ENCODE measurements around the gene STAU1. TPM values are rescaled to one million over a fixed set of nuclear protein-coding genes. Genes with fewer than 3 reads are reported as not detected.
"Not testable (repeated sequence)": the region's sequence is repeated elsewhere in the genome, so short reads cannot be mapped to it uniquely, and the experiment has no call there.

Gene STAU1
- total and polyA plus RNA-seq, 7 donors: 51.9 to 110 (median 82.8) TPM

- TF ChIP-seq POLR2A (IDR thresholded peaks at IDR 0.05): no peak
- TF ChIP-seq CTCF (IDR thresholded peaks at IDR 0.05): no peak
- TF ChIP-seq EP300 (IDR thresholded peaks at IDR 0.05): no peak
- no peak for TF ChIP-seq POLR2AphosphoS5 (IDR thresholded peaks at IDR 0.05)
- no peaks in the 10 kb centered on the region for H3K27me3 ChIP-seq
- no peak overlapping the region for H3K27ac ChIP-seq
- H3K4me3 ChIP-seq: no peak overlapping the region
- no peaks in the 10 kb centered on the region for H3K9me3 ChIP-seq
- no peak for DNase-seq
- H3K36me3 ChIP-seq: peaks cover 0 to 43% (median 7%) of the 10 kb centered on the region in 4 donors
- H3K4me1 ChIP-seq: peaks cover 0 to 25% (median 20%) of the 10 kb centered on the region in 4 donors
- 87 to 95% methylated on average over 15 of the region's 15 CpGs for WGBS, 2 donors
- intact Hi-C loops (cut with DNase I): no loop called here
Observed at GRCh38 chr20:49136817-49137571, 51.1 kb downstream of the STAU1 start.

- DNase-seq; intact Hi-C loops (cut with DNase I); H3K4me3 ChIP-seq; H3K27me3 ChIP-seq; H3K9me3 ChIP-seq; H3K27ac ChIP-seq: not testable (repeated sequence)
- peaks cover 0 to 11% (median 7%) of the 10 kb centered on the region in 4 donors for H3K4me1 ChIP-seq
- H3K36me3 ChIP-seq: peaks cover 0 to 57% (median 10%) of the 10 kb centered on the region in 4 donors
- 87 to 90% methylated on average over 8 of the region's 8 CpGs for WGBS, 2 donors
Observed at GRCh38 chr20:49134797-49135196, 53.3 kb downstream of the STAU1 start.

GRCh38 chr20:49133571-49133970 lies 54.6 kb downstream of the STAU1 start:
- H3K4me3 ChIP-seq: no peak overlapping the region
- no peak for DNase-seq
- TF ChIP-seq EP300 (IDR thresholded peaks at IDR 0.05) (no peak), POLR2AphosphoS5 (IDR thresholded peaks at IDR 0.05) (no peak), POLR2A (IDR thresholded peaks at IDR 0.05) (no peak), CTCF (IDR thresholded peaks at IDR 0.05) (no peak)
- H3K4me1 ChIP-seq: peaks cover 0 to 11% (median 7%) of the 10 kb centered on the region in 4 donors
- intact Hi-C loops (cut with DNase I): loop anchor here (1.0 to 2.0 kb wide), 2 partner anchors 53 to 84 kb away; no protein-coding TSS in a partner anchor
- H3K9me3 ChIP-seq: no peaks in the 10 kb centered on the region
- 90 to 95% methylated on average over 3 of the region's 3 CpGs for WGBS, 2 donors
- H3K36me3 ChIP-seq: peaks cover 0 to 50% (median 10%) of the 10 kb centered on the region in 4 donors
- H3K27me3 ChIP-seq: no peaks in the 10 kb centered on the region
- peak overlapping the region in 3 of 4 donors; percentile 19 to 50 (median 36) for H3K27ac ChIP-seq

- peak; percentile 26 to 66 (median 48) for TF ChIP-seq CTCF (IDR thresholded peaks at IDR 0.05)
- TF ChIP-seq EP300 (IDR thresholded peaks at IDR 0.05): no peak
- H3K36me3 ChIP-seq: peaks cover 0 to 50% (median 10%) of the 10 kb centered on the region in 4 donors
- H3K4me3 ChIP-seq: no peak overlapping the region
- H3K4me1 ChIP-seq: peaks cover 0 to 11% (median 7%) of the 10 kb centered on the region in 4 donors
- no peak for DNase-seq
- no peaks in the 10 kb centered on the region for H3K27me3 ChIP-seq
- H3K9me3 ChIP-seq: no peaks in the 10 kb centered on the region
- 43 to 48% methylated on average over 5 of the region's 5 CpGs for WGBS, 2 donors
- intact Hi-C loops (cut with DNase I): loop anchor here (1.0 to 2.0 kb wide), 2 partner anchors 54 to 84 kb away; no protein-coding TSS in a partner anchor
- peak overlapping the region in 3 of 4 donors; percentile 19 to 50 (median 36) for H3K27ac ChIP-seq
Observed at GRCh38 chr20:49132995-49133478, 55.1 kb downstream of the STAU1 start.

GRCh38 chr20:49123982-49124381 lies 64.2 kb downstream of the STAU1 start:
- Histone ChIP-seq H3K36me3 (peaks cover 13 to 60% (median 31%) of the 10 kb centered on the region in 4 donors), H3K27me3 (no peaks in the 10 kb centered on the region), H3K27ac (no peak overlapping the region), H3K9me3 (no peaks in the 10 kb centered on the region), H3K4me1 (no peaks in the 10 kb centered on the region), H3K4me3 (no peak overlapping the region)
- 98 to 99% methylated on average over 10 of the region's 10 CpGs for WGBS, 2 donors
- no peak for DNase-seq
- intact Hi-C loops (cut with DNase I): no loop called here
- no peak for TF ChIP-seq POLR2A (IDR thresholded peaks at IDR 0.05)
- TF ChIP-seq POLR2AphosphoS5 (IDR thresholded peaks at IDR 0.05): no peak
- no peak for TF ChIP-seq EP300 (IDR thresholded peaks at IDR 0.05)
- TF ChIP-seq CTCF (IDR thresholded peaks at IDR 0.05): no peak

Measured in sigmoid colon (tissue), 7 donors.